IPS DF 4.7 (cell line): ENCODE results near the gene SLC38A11.

Experiments
- DNase-seq: peaks from one replicate; pipeline ENCODE4 v3.0.0-alpha.2; 2013; ENCODE audit warnings: low spot score; ENCODE audit errors: extremely low read depth

The SLC38A11 gene

DNA sequence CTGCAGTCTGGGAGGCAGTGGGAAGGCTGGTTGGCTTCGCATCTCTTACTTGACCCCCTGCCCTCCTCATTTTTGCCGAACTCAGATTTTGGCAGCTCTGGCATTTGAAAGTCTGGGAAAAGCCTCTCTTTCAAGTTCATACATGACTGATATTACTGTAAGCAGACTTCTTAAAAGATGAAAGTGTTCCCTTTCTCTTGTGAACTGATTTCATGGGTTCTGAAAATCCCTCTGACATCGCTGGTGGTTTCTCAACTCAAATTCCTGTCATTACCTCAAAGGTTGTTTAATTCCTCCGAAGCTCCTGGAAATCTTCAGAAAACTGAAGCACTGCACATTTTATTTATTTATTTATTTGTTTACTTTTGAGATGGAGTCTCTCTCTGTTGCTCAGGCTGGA lies 16.9 kb upstream of the SLC38A11 start:
- DNase-seq: no peak

DNA sequence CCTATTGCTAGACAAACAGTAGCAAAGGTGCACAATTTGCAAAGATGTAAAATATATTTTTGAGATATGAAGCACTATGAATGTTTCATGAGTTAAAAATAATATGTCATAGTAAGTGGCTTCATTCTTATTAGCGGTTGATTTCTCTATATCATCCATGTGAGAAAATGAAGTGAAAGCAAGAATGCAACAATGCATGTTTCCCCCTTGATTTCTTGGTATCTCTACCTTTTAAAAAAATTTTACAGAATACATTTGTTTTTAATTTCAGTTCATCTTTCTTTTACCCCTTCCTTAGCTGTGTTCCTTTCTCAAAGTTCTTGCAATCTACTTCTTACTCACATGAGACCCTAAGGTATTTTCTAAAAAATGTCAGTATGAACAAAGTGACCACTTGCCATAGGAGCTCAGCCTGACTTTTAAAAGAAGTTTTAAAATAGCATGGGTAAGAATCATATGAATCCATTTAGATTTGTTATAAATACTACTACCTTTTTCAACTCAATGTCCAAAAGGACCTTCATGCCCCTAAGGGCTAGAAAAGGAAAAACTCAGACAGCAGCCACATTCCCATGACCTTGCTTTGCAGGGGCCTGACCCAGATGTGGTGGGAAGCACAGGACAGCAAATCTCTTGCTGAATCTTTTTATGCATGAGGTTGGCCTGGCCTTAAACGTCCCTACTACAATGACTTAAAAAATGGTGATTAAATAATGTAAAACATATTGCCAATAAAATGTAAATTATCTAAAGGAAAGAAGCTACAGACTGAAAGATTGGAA lies 14.8 kb upstream of the SLC38A11 start:
- DNase-seq: no peak

DNA sequence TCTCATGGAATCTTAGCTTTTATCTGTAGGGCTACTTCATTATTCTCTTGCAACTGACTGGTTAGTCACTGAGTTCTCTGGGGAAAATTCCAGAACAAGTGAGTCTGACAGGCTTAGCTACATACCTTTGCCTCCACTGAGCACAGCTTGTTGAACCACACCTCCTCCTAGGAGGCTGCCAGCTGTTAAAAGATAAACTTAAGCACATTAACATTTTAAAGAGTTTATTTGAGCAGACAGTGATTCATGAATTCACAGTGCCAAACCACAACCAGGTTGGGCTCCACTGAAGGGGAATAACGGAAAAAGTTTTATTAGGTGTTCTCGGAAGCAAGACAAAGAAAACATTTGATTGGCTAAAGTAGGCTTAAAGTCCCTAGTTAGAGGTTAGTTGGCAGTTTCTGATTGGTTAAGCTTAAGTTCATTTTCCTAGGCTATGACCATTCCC lies 12.5 kb upstream of the SLC38A11 start:
- DNase-seq: peak; percentile 25

DNA sequence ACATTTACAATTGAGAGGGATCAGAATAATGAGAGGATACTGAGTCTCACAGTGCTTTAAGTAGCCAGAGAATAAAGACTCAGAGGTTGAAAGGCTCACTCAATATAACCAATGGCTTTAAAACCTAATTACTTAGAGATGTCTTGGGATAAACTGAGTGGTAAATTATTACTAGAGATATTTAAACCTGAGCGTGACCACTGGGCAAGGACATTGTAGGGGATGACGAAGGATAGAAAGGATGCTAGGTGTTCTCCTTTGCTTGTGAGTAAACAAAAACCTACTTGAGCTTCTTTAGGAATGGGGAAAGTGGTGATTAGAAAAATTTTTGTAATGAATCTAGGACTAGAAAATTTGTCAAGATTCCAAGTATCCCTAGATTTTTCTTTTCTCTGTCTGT lies 12.0 kb upstream of the SLC38A11 start:
- no peak for DNase-seq

DNA sequence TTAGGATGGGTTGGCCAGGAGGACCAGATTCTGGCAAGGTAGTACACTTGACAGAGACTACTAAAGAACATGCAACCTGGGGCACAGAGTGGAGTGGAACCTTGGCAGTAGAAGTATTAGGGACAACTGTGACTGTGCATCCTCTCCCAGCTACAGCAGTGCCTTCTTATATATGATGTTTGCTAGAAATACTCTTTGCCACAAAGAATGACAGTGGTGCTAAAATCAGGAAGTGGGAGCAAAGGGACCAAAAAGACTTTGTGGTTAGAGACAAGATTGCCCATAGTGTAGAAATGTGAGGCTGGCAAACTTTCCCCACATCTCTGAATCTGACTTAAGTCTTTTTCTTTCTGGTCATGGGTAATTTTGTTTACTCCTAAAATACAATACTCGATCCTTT lies 9.4 kb upstream of the SLC38A11 start:
- no peak for DNase-seq

DNA sequence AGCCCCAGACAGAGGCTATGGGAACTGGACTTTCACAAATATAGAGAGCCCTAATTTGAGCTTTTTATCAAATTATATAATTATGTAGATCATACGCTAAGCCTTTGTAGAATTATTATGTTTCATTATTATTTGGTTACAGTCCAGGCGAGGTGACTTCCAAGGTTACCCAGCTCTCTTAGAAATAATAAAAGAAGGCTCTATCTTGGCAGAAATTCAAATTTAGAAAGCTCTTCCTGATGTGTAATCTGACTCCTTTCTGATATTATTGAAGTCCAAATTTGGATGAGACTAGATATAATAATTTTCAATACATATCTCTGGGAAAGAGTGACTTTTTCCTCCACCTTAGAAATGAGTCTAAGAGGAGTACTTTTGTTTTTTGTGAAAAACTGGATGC lies 4.8 kb upstream of the SLC38A11 start:
- no peak for DNase-seq

DNA sequence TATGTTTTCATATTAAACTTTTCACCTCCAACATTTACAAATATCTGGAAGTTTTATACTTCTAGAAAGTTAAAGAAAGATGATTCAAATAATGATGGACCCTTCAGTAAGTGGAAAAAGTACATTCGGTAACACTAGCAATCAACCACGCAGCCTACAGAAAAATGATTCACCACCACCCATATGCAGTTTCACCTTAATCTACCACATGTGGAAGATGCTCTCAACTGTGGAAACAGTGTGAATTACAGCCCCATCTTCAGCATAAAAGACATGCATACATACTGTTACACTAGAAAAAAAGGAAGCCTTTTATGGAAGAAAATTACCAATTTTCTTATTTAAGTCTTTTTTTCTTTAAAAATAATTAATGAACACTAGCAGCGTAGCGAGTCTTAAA lies 1.1 kb downstream of the SLC38A11 start:
- DNase-seq: no peak

DNA sequence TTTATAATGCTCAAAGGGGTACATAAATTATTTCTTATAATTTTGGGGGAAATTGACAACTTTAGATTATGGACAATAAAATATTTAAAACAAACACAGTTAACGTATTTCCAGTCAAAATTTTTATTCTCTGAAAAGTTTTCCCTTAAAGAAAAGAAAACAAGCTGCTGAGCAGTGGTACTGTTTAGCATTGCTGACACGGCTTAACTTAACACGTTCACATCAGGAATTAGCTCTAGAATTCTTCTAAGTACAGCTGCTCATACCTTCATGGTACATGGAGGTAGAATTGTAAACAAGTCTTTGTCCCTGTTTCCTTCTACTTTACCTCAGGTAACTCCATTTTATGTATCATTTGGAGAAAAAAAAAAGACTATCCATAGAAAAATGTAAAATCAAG lies 2.0 kb downstream of the SLC38A11 start:
- no peak for DNase-seq

DNA sequence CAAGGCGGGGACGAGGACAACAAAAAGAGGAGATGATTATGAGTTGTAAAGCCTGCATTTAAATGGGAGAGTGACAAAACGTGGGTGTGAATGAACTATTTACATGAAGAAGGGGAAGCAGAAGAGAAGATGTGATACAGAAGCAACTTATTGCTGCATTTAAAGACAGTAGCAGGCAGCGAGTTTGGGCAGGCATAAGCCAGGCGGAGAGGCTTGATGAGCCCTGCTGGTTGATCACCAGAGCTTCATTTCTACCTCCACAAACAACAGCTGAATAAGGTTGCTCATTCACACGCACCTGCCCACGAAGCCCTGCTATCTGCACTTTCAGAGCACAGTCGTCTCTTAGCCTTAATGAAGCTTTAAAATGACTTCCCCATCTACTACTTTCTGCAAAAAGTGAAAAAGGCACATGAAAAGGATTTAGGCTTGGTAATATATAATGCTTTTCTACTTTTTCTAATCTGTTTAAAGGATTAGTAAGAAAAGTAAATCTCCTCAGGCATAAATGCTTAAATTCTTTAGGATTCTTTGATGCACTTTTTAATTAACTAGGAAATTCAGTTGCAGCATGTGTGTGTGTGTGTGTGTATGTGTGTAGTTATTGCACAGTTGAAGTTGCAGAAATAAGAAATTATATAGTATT lies 3.1 kb downstream of the SLC38A11 start:
- no peak for DNase-seq

DNA sequence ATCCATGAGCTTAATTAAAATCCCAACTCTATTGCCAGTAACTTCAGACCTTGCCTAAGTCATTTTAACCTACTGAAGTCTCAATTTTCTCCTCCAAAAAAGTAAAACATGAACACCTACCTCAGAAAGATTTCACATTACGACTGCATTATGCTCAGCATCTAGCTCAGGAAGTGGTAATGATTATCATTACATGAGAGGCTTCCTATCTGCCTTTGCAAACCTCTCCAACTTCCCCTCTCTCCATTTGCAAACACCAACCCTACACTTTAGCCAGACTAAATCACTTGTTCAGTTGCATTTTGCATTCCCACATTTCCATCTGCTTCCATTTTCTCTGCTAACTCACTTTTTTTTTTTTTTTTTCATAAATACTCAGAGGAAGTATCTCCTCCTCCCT lies 6.8 kb downstream of the SLC38A11 start:
- DNase-seq: no peak

DNA sequence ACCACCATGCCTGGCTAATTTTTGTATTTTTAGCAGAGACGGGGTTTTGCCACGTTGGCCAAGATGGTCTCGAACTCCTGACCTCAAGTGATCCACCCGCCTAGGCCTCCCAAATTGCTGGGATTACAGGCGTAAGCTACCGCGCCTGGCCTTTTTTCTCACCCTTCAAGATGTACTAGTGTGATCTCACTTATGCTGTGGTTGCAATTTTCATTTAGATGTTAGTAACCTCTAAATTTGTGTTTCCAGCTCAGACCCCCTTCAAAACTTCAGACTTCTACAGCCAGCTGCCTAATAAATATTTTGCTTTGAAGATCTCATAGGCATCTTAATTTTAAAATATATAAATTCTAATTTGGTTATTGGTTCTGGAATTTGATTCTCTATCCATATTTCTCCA lies 8.0 kb downstream of the SLC38A11 start:
- DNase-seq: no peak

DNA sequence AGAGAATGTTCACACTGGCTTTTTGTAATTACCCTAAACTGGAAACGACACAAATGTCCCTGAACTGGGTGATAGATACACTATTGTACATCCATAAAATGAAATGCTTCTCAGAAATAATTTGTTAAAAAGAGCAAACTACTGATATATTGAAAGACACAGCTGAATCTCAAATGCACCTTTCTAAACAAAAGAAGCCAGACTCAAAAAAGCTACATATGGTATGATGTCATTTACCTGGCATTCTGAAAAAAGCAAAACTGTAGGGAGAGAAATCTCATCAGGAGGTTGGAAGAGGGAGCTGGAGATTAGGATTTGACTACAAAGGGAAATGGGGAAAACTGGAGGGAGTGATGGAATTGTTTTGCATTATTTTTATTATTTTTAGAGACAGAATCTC lies 12.0 kb downstream of the SLC38A11 start:
- DNase-seq: no peak

DNA sequence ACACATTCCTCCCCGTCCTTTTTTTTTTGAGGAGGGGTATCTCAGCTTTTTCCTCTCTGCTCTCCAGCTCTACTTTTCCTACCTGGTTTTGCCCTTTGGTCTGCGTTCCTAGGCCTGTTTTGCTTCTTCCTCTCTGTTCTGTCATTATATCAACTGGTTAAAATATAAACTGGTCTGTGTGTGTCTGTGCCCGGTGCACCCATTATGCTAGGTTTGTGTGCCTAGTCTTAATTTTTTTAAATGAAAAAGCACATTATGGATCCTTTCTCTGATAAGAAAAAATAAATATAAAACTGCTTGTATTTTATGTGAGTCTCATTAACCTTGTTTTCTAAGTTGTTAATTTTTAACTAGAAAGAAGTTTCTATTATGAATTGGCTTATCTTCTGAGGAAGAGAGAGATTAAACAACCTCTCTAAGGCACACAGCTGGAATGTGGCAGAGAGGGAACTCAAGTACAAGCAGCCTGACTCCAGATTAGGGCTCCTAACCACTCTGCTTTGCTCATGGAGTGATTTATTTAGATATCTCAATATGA lies 17.4 kb downstream of the SLC38A11 start:
- DNase-seq: no peak

DNA sequence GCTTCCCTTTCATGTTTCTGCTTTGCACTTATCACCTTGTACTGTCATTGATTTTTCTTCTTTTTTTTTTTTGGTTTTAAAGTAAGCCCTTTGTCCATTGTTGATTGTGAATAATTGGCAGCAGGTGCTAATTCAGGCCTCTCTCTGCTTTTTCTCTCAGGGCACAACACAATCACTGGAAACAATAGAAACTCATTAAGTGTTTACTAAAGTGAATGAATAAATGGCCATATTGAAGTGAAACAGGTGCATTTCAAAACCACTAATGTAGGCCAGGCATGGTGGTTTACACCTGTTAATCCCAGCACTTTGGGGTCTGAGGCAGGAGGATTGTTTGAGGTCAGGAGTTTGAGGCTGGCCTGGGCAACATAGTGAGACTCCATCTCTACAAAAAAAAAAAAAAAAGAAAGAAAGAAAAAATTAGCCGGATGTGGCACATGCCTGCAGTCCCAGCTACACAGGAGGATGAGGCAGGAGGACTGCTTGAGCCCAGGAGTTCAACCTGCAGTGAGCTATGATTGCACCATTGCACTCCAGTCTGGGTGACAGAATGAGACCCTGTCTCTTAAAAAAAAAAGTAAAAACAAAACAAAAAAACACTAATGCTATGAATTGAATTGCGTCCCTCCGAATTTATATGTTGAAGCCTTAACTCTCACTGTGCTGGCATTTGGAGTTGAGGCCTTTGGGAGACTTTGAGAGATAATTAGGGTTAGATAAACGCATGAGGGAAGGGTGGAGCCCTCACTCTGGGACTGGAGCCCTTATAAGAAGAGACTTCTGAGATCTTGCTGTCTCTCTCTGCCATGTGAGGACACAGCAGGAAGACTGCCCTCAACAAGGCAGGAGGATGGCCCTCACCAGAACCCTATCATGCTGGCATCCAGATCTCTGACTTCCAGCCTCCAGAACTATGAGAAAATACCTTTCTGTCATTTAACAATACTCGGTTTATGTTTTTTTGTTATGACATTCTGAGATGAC lies 19.9 kb downstream of the SLC38A11 start:
- DNase-seq: no peak

DNA sequence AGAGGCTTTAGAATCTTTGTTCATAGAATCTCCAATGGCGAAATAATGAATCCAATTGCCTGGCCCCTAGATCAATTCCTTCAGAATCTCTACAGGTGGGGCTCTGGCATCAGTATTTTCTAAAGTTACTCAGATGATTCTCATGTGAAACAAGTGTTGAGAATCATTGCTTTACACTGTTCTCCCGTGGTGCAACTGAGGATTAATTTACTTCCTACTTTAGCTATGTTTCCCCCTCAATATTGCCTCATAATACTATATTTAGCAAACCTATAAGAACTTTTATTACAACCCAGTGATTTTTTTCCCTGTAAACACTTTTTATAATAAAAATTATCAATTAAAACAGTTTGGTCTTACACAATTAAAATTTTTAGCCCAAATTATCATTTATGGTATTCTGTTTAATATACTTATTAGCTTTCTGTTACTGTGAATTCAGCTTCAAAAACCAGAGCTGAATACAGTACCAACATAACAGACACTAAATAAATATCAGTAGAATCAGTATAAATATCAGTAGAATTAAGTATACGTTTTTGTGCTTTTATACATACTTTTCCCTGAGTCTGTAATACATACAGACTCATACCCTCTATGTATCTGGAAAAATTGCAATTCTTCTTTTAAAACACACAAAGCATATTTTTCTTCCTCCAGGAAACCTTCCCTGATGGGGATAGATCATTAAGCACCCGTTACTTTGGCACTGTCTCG lies 20.8 kb downstream of the SLC38A11 start:
- no peak for DNase-seq

DNA sequence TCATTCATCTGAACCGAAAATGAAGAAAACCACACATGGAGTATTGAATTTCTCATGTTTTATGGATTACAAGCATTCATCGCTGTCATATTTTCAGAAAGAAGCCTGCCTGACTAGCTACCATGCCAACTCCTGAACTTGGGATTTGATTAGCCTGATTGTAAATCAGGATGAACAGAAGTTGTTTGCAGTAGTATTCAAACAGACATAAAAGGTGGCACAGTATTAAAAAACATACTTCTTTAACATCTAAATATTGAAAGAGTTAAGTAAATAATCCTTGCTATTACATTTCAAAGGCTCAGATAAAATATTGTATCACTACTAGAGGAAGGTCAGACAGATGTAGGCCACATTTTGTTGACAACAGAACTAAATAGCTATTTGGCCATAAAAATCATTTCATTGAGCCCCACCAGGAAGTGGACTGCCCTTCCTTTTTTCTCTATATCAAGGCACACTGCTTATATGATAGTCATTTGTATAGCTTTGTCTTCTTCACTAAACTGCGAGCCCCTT lies 21.6 kb downstream of the SLC38A11 start:
- DNase-seq: no peak

DNA sequence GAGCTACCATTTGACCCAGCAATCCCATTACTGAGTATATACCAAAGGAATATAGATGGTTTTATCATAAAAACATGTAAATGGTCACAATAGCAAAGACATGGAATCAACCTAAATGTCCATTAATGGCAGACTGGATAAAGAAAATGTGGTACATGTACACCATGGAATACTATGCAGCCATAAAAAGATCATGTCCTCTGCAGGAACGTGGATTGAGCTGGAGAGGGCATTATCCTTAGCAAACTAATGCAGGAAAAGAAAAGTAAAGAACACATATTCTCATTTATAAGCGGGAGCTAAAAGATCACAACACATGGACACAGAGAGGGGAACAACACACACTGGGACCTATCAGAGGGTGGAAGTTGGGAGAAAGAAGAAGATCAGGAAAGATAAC lies 22.9 kb downstream of the SLC38A11 start:
- DNase-seq: no peak

DNA sequence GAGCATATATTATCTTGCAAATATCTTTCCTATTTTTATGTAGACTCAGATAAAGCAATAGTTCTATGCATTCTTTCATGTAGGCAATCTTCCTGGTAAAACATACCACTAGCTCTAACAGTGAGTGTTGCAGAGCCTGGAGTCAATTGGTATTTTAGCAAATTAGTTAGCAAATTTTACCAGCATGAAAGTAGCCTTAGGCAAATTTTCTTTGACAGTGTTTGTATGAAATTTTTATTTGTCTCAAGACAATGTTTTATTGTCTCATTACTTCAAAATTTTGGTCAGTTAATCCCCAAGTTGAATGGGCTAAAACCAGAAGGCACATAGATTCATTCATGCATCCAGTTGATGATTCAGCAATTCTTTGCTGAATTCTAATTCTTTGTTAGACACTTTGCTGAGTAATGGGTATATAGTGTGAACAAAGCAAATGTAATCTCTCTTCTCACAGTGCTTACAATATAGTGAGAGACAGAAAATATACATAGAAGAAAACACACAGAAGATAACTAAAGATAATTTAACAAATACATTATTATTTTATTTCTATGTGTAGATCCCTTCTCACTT lies 27.1 kb downstream of the SLC38A11 start:
- no peak for DNase-seq

DNA sequence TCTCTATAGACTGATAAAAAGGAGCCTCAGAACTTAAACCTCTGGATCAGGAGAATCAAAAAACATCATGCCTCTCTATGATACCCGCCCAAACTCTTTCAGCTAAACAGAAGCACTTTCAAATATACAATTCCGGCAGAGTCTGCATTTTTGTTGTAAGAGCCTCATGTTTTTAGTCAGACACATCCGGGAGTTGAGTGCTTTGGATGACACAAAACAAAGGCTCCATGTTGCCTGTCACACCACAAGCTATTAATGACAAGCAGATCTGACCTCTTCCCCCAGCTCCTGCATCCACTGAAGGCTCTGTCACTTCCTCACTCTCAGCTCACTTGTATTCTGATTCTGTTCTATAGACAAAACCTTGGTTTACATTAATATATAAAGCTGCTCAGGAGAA lies 33.2 kb downstream of the SLC38A11 start:
- no peak for DNase-seq

DNA sequence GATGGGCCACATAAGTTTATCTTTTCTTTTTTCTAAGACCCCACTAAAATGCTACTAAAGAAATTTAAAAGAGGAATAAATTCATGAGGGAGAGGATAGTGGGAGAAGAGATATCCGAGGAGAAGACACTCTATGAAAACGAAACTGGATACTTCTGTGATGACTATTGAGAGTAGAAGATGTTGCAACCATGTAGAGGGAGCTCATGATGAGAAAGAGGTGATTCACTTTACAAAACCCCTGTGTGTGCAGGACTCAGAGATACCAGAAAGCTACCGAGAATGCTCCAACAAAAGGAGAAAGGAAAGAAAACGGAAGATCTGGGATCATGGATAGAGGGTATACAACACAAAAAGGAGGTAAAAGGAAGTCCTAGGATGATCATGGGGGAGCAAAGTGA lies 34.9 kb downstream of the SLC38A11 start:
- DNase-seq: no peak
